GM19372 (cell line): ENCODE measurements around the gene CORO6.
"Not testable (repeated sequence)": the region's sequence is repeated elsewhere in the genome, so short reads cannot be mapped to it uniquely, and the experiment has no call there.

Experiments
- ATAC-seq: cut with Tn5 transposase; IDR thresholded peaks from one replicate; pipeline ENCODE4 v1.9.1; 2021; ENCODE audit warnings: mild to moderate bottlenecking, low read depth, moderate library complexity; ENCODE audit not compliant: unreplicated experiment

Gene CORO6

DNA sequence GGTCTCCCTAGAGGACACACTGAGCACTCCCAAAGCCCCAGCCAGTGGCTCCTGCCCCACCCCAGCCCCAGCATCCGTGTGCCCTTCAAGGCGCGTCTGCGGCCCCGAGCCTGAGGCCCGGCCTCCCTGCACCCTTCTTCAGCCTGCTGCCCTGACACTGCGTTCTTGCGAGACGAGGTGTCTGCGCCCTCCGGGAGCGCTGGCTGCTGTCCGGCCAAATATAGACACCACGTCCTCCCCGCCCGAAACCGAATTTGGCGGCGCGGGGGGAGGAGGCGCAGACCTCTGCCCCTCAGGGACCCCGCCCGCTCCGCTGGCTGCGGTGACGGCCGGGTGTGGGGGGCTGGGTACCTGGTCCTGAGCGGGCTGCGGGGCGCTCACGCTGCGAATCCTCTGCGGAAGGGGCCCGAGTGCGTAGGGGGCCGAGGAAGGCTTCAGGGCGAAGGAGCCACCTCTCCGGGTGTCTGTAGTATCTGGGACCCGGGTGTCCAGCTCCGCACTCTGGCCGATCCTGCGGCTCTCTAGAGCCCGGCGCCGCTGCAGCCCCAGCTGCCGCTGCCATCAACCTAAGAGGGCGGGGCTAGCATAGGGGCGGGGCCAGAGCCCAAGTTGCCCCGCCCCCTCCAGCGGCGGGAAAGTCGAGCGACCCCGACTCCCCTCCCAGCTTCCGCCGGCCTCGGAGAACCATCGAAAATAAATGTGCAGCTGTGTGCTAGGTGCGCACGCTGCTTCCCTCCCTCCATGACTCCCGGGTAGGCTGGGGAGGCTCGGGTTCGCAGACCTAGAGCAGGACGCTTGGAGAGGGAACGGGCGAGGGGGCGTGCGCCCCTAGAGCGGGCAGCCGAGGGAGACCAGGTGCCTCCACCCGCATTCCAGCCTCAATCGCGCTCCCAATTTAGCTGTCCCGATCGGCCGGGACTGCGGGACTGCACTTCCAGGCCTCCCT lies at the start of gene CORO6:
CORO6 (minus strand) TSS at position 576 of the 946 bp plus-strand sequence. CDS start 1,491 bp downstream, outside the sequence.
- peak; percentile 55 for ATAC-seq

DNA sequence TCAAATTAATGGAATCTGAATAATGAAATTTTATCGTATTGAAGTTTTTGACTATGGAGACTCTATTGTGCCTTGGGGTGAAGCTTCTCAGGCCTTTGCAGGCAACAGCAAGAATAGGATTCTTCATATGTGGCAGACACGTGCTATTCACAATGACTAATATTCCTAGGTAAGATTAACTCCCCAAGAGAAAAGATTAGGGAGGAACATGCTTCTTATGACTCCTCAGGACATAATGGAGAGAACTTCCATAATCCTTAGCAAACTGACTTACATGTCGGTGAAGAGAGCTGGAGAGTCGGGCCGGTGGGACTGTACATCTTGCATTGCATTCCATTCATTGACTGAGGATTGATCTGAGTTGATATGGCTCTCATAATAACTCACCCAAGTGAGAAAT lies 48.9 kb upstream of the CORO6 start:
- no peak for ATAC-seq

DNA sequence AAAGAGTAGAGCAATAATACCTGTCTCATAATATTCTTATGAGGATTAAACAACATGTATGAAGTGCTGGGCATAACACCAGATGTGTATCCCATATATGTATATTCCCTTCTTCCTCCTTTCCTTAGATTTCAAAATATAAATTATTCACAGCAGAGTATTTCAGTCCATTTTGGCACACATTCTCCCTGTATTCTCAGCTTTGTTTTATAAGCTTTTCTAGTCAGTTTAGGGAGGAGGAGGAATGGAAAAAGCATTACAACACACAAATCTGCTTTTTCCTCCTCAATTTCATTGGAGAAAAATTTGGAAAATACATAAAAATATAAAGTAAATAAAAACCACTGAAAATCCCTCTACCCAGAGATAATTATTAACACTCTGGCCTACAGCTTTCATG lies 46.6 kb upstream of the CORO6 start:
- ATAC-seq, result no peak

DNA sequence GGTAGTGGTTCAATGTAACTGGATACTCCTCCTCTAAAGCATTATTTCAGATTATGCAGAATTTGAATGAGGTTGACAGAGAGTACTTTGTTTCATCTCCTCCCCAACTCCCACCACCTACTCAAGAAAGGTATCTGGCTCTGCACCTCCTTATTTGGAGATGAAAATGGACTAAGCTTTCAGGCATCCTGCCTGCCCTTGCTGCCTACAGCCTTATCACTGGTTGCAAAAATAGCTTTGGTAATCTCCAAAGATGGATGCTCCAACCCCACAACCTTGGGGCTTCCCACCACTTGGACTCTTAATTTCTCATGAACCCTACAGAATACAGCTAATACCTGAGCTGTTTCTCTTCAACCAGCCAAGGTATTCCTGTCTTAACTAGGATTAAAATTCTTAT lies 45.3 kb upstream of the CORO6 start:
- no peak for ATAC-seq

DNA sequence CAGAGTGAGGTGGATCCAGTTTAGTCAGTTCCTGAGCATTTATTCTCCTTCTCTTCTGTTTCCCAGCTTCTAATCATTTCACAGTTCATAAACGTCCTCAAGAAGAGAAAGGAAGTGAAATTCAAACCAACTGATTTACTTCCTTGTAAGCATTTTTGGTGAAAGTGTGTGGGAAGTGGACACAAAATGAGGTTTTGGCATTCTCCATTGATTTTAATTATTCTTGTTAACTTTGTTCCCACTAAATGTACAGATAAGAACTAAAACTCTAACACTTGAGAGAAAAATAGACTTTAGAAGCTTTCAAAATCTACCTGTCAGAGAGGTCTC lies 42.7 kb upstream of the CORO6 start:
- ATAC-seq, result no peak

DNA sequence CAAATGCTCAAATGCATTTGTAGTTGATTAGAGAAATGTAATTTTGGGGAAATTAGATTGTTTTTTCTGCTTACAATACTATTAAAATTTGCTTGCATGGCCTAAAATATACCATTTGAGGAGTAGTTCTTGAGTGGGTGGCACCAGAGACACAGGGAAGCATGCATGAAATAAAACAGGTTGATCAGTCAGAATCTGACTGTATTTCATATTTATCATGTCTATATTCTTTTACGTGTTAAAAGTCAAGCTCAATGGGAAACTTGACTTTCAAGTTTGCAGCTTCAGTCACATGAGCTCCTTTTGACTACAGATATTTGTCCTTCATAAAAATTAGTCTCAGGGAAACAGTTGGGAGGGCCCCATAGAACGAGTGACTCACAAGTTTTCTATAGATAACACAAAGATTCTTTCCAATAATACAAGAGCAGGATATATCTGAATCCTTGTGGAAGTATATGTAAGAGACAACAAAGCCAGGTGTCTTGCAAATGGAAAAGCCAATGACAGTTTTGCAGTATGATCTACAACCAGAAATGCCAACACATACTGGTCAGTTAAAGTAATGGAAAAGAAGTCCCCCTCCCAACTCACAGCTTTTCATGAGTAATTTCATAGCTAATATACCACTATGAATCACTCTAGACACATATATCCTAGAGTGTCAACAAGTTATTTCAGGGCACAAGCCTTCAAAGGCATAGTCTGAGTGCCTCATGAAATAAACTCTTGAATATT lies 42.2 kb upstream of the CORO6 start:
- ATAC-seq, result no peak

DNA sequence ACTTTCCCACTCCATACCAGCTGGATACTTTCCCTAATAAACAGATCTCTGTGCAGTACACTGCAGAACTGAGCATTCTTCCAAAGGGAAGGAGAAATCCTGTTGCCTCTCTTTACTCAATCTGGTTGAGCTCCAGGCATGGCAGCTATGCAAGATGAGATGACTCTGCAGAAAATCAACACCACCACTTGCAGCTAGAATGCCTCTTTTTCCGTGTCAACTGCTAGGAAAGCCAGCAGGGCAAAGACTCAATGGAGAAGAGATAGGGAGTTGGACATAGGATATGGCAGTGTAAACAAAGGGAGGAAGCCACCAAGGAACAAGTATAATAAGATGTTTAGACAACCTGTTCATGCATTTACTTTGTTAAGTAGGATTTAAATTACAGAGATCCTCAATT lies 40.4 kb upstream of the CORO6 start:
- no peak for ATAC-seq

DNA sequence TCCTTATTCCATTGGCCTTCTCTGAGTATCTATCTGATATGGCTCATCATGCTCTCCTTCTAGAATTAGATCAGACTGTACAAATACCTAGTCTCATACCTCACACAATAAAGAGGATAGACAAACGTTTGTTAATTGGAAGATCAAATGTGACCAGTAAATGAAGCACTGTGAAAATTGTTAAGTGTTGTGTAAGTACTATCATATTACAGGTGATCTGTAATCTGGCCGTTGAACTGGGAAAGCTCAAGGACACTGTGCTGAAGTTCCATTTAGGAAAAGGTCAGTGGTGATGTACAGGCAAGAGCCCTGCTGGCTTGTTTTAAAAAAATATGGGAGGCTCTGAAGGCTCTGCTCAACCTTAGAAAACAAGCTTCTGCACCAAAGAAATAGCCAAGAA lies 38.5 kb upstream of the CORO6 start:
- no peak for ATAC-seq

DNA sequence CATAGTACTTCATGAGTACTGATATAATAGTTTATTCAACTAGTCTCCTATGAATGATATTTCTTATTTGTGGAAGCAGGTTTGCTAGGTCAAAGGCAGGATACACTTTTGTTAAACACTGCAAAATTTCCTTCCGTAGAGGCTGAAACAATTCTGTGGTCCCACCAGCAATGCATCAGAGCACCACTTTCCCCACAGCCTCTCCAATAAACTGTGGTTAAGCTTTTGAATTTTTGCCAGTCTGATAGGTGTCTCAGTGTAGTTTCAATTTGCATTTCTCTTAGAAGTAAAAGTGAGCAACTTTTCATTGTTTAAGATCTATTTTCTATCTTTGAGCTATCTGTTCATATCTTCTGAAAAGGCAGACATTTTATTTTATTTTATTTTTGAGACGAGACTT lies 36.4 kb upstream of the CORO6 start:
- ATAC-seq, result no peak

DNA sequence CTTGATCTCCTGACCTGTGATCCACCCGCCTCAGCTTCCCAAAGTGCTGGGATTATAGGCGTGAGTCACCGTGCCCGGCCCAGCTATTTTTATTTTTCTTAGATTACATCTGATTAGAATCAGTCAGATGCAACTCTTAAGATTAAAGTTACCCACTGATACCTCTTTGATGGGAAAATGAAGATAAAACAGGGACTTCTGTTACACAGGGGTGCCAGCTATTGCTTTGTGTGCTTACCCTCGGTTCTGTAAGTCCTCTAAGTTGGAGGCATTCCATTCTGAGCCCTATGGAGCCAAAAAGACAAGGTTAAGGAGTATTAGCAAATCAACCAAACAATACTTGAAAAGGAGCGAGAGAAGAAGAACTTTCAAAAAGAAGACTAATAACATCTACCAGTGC lies 32.6 kb upstream of the CORO6 start:
- no peak for ATAC-seq

DNA sequence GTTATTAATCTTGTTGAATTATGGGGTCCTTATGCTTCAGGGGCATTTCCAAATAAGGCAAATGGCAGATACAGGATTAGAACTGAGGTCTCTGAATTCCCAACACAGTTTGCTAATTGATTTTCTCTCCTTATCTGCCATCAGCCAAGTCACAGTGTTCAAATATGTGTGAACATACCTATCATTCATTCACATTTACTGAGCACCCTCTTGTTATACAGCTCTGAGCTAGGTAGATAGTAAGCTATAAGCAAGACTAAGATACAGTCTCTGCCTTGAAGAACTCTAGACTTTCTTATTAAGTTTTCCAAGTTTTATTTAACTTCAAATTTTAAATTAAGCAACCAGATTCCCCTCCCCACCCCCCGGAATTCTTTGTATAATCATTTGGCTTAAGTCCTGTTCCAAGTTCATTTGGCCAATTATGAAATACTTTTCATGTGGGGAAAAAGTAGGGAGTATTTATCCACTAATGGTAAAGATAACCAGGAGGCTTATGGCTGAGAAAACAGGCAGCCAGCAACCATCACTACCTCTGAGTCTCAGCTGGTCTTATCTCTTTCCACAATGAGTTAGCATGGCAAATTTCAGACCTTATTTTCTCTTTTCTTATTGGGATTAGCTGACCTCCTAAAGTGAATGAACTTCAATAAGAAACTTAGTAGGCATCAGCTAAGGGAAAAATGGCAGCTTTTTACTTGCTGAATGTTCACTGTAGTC lies 31.4 kb upstream of the CORO6 start:
- no peak for ATAC-seq

DNA sequence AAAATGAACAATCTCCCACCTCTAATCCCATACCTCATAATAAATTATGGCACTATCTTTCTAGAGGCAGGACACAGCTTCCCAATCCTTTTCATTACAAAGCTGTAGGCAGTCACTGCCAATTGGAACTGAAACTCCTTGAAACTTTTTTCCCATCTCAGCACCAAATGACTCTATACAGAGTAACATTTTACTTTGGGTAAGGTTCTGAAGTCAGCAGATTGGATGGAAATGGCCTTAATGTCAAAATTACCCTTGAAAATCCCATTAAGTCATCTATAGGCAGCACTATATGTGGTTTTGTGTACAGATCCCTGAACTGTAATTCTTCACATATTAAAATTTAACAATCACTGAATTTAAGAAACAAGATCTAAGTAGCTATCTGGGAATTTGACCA lies 30.3 kb upstream of the CORO6 start:
- ATAC-seq, result no peak

DNA sequence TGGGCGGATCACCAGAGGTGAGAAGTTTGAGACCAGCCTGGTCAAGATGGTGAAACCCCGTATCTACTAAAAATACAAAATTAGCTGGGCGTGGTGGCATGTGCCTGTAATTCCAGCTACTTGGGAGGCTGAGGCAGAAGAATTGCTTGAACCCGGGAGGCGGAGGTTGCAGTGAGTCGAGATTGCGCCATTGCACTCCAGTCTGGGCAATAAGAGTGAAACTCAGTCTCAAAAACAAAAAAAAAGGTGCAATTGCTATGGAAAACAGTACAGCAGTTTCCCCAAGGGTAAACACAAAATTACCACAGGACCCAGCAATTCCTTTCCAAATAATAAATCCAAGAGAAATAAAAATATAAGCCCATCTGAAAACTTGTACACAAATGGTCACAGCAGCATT lies 29.2 kb upstream of the CORO6 start:
- ATAC-seq, result not testable (repeated sequence)

DNA sequence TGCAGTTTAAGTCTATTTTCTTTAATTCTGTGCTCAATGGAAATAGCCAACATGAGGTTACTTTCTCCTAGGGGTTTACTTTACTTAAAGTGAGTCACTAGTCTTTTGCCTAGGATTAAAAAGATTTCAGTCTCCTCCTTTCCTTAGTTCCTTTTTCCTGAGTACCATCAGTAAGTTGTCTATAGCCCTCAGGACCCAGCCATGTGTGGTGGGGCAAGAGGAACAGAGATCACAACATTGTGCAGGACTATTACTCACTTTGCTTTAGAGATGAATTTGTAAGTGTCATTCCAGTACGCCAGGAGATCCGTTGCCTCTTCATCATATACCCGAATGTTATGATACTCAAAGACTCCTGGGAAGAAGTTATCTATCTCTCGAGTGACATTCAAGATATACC lies 27.7 kb upstream of the CORO6 start:
- ATAC-seq, result no peak

DNA sequence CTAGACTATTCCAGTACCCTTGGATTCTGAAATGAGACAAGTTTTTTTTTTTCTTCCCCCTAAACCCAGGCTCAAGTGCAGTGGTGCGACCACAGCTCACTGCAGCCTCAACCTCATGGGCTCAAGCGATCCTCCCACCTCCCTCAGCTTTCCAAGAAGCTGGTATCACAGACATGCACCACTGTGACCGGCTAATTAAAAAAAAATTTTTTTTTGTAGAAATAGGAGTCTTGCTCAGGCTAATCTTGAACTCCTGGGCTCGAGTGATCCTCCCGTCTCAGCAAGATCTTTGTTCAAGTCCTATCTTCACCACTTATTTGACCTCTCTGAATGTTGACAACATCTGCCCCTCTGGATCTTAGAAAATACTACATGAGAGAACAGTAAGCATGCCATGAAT lies 26.6 kb upstream of the CORO6 start:
- ATAC-seq, result no peak

DNA sequence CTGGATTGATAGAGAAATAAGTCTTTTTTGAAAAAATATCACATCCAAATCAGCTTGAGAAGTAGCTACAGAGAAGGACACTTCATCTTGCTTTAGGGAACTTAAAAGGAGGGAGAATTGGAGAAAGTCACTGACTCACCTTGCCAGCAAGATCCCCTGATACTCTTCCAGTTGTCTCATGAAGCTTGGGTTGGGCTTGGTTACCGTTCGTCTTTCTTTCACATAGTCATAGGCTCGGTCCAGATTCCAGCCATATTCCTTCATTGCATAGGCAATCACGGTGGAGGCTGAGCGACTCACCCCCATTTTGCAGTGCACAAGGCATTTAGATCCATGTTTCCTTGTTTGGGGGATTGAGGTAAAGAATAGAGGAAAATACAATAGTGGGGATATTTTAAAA lies 25.3 kb upstream of the CORO6 start:
- ATAC-seq, result no peak

DNA sequence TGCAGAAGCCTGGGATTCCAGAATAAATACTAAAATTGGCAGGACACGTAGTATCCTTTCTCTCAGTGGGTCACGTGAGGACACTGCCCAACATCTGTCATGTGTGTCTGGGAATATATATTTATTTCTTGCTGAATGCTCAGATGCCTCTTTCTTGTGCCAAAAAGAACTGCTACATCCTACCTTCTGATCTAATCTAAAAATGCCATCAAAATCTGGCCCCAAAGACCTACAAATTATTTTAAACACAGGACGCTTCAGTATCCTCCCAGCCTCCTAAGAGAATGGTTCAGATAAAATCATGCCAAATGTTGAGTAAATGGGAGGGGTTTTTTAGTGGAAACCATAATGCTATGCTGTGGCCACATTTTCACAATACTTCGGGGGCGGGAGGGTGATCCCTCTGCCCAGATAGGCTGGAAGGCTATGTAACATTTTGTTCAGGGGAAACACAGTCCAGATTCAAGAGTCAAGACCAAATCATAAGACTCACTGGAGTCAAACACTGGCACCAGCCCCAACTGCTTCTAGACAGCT lies 22.9 kb upstream of the CORO6 start:
- no peak for ATAC-seq

DNA sequence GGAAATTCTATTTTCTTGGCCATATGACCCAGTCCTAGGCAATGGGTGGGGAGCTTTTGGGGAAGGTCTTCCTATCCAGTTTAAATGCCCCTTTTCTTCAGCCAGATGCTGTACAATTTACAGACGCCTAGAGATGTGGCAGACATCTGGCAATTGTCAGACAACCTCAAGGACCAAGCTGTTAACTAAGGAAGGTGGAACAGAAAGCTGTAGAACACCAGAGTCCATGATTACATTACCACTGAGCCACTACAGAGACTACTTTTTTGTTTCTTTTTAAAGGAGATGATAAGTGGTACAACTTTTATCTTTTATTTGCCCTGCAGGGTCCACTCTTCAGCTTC lies 21.1 kb upstream of the CORO6 start:
- no peak for ATAC-seq

DNA sequence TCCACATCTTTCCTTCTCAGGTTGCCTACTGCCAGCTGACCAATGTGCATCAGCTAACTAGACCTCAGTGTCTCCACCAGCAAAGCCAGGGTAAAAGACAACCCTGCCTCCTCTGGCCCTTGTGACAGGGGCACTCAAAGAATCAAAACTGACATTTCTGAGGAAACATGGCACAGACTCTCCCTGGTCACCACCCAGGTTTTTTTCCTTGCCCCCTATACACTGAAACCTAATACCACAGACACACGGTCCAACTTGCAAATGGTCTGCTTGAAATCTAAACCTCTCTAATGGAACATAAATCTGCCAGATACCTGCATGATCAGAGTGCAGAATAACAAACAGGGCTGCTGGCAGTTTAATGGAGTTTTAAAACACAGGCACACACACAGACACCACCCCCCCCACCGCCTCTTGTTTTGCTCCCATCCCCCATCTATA lies 19.5 kb upstream of the CORO6 start:
- ATAC-seq, result no peak

DNA sequence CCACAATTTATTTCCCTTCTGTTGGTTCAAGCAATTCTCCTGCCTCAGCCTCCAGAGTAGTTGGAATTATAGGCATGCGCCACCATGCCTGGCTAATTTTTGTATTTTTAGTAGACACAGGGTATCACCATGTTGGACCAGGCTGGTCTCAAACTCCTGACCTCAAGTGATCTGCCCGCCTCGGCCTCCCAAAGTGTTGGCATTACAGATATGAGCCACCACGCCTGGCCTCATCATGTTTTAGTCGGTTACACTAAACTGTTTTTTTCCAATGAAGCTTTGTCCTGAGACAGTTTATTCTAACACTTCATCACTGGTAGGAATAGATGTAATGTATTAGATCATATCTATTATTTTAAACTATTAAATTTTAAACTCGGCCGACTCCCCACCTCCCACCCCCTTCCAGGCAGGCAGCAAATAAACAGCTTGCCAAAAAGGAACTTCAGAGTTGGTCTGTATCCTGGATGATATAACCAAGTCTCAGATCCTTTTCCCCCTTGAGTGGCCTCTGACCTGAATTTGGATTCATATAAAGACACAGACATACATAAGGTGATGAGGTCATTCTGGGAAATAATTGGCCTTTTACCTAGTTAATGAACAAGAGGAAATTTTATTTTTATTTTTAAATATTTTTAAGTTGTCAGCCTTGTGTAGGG lies 18.4 kb upstream of the CORO6 start:
- no peak for ATAC-seq

DNA sequence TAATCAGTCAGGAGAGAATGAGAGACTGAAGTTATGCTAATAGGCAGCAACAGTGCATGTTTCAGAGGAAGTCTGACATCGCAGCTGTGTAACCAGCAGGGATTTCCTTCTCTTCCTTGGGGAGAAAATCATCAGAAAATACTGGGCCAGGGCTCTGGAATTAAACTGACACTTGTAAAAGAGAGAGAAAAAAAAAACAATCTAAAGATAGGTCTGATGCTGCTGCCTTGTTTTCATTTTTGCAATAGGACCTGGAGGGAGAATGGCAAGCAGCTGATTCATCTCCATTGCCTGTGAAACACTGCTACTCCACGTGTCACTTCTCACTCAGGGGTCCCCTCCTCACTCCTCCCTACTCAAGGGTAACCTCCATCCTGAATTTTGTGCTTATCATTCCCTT lies 17.7 kb upstream of the CORO6 start:
- ATAC-seq, result no peak
